PC-3 (cell line): ENCODE results near the gene SGO2. TPM values are rescaled to one million over a fixed set of nuclear protein-coding genes. Genes with fewer than 3 reads are reported as not detected.
A peak's percentile ranks its signal among the peaks of the same experiment; 100 is the strongest.
"Not testable (repeated sequence)": the region's sequence is repeated elsewhere in the genome, so short reads cannot be mapped to it uniquely, and the experiment has no call there.

Experiments
- ATAC-seq: fragments of 200-7000 bp; cut with Tn5 transposase; 2 replicates; pipeline ENCODE4 v1.9.1; 2020; ENCODE audit warnings: mild to moderate bottlenecking, moderate library complexity
- BruUV-seq: library from RNA; stranded (reverse); fragments of 400-500 nt; replicated peaks from 2 replicates; lab custom pipeline; 2021; lab: Mats Ljungman, UMichigan
- CTCF ChIA-PET: fragments of 300-600 bp; sonication (Branson Sonifier 250); formaldehyde crosslinking; loops from one replicate; lab custom pipeline; 2022; ENCODE audit warnings: antibody characterized with exemption; lab: Charles Lee
- POLR2A ChIA-PET: fragments of 300-600 bp; sonication (Branson Sonifier 250); formaldehyde crosslinking; loops from one replicate; lab custom pipeline; 2022; ENCODE audit warnings: antibody characterized with exemption; ENCODE audit not compliant: unreplicated experiment; lab: Charles Lee
- DNase-seq: peaks from one replicate; pipeline ENCODE4 v3.0.0-alpha.2; 2015
- H2AFZ ChIP-seq: fragments of 300-600 bp; sonication (generic); 2 replicates; pipeline ENCODE4 v1.6.0; 2016; ENCODE audit warnings: antibody characterized with exemption, low read length
- H3F3A ChIP-seq: fragments of 300-600 bp; sonication (generic); one replicate; pipeline ENCODE4 v1.6.0; 2017; ENCODE audit warnings: antibody characterized with exemption, low read length, control low read depth, mild to moderate bottlenecking; ENCODE audit not compliant: unreplicated experiment
- H3K27ac ChIP-seq: fragments of 300-600 bp; sonication (generic); 2 replicates; pipeline ENCODE4 v1.5.1; 2016; ENCODE audit warnings: mild to moderate bottlenecking, low read length
- H3K27me3 ChIP-seq: fragments of 300-600 bp; sonication (generic); 2 replicates; pipeline ENCODE4 v1.6.1; 2016; ENCODE audit warnings: low read length, mixed read lengths
- H3K36me3 ChIP-seq: fragments of 300-600 bp; sonication (generic); 2 replicates; pipeline ENCODE4 v1.6.1; 2016; ENCODE audit warnings: low read depth, mixed run types, low read length, mixed read lengths
- H3K4me1 ChIP-seq: fragments of 300-600 bp; sonication (generic); 2 replicates; pipeline ENCODE4 v1.5.1; 2016; ENCODE audit warnings: low read length; ENCODE audit not compliant: insufficient read depth
- H3K4me2 ChIP-seq: fragments of 300-600 bp; sonication (generic); 2 replicates; pipeline ENCODE4 v1.6.0; 2016; ENCODE audit warnings: low read length
- H3K4me3 ChIP-seq: fragments of 300-600 bp; sonication (generic); 2 replicates; pipeline ENCODE4 v1.5.1; 2016; ENCODE audit warnings: mild to moderate bottlenecking, low read length, mixed read lengths
- H3K79me2 ChIP-seq: fragments of 300-600 bp; sonication (generic); 2 replicates; pipeline ENCODE4 v1.6.1; 2017; ENCODE audit warnings: low read length, mixed read lengths
- H3K9ac ChIP-seq: fragments of 300-600 bp; sonication (generic); 2 replicates; pipeline ENCODE4 v1.6.0; 2016; ENCODE audit warnings: mild to moderate bottlenecking, low read length
- H3K9me2 ChIP-seq: fragments of 300-600 bp; sonication (generic); replicated peaks from 2 replicates; pipeline ENCODE4 v1.6.1; 2016; ENCODE audit warnings: mixed run types, low read length, mixed read lengths
- H3K9me3 ChIP-seq: fragments of 300-600 bp; sonication (generic); 2 replicates; pipeline ENCODE4 v1.6.1; 2016; ENCODE audit warnings: low read length, mixed read lengths
- H4K20me1 ChIP-seq: fragments of 300-600 bp; sonication (generic); 2 replicates; pipeline ENCODE4 v1.6.1; 2016; ENCODE audit warnings: low read length, mixed read lengths
- CTCF ChIP-seq: fragments of 300-600 bp; sonication (generic); conservative IDR thresholded peaks from 2 replicates; pipeline ENCODE4 v1.5.1; 2017; ENCODE audit warnings: antibody characterized with exemption, low read depth, mild to moderate bottlenecking, low read length
- EZH2 ChIP-seq: fragments of 300-600 bp; sonication (generic); IDR thresholded peaks from one replicate; pipeline ENCODE4 v1.6.1; 2017; ENCODE audit warnings: antibody characterized with exemption, mild to moderate bottlenecking, low read length; ENCODE audit not compliant: unreplicated experiment
- EZH2phosphoT487 ChIP-seq: fragments of 300-600 bp; sonication (generic); IDR thresholded peaks from 2 replicates; pipeline ENCODE4 v1.6.1; 2018; ENCODE audit warnings: mild to moderate bottlenecking, antibody characterized with exemption, low read length, borderline replicate concordance
- intact Hi-C: fragments of 100-400 bp; cut with micrococcal nuclease; formaldehyde crosslinking; loops from 2 replicates; pipeline ENCODE4 v1.9.0; 2023
- total RNA-seq: library from RNA; depleted of rRNA; stranded (reverse); fragments of >200 nt; gene quantifications from 2 replicates; pipeline ENCODE4 v1.2.3, GENCODE V29; 2014

Gene SGO2
- total RNA-seq, 1 experiment from 2014 or later: 25.6 TPM

- intact Hi-C loops: no loop called here
- Histone ChIP-seq H3K9me3 (no peaks in the 10 kb centered on the region), H4K20me1 (no peaks in the 10 kb centered on the region), H3K36me3 (no peaks in the 10 kb centered on the region), H3F3A (peaks cover 3% of the 10 kb centered on the region), H2AFZ (no peak overlapping the region), H3K9me2 (no peaks in the 10 kb centered on the region), H3K27ac (peak overlapping the region; percentile 69), H3K27me3 (no peaks in the 10 kb centered on the region), H3K79me2 (peaks cover 25% of the 10 kb centered on the region), H3K4me1 (peaks cover 32% of the 10 kb centered on the region), H3K4me2 (peak overlapping the region; percentile 74), H3K9ac (peak overlapping the region; percentile 21), H3K4me3 (peak overlapping the region; percentile 55)
- peak; percentile 90 for ATAC-seq
- POLR2A ChIA-PET: interaction anchor here (0.6 kb wide), 1 partner anchor 667 kb away, joined by 13 read pairs; no protein-coding TSS in a partner anchor
- TF ChIP-seq EZH2 (no peak), EZH2phosphoT487 (no peak), CTCF (no peak)
- CTCF ChIA-PET: interaction anchor here (0.6 kb wide), 1 partner anchor 125 kb away, joined by 3 read pairs; no protein-coding TSS in a partner anchor
- peak; percentile 91 for DNase-seq
- TSS peak; percentile 75 for BruUV-seq
Observed at GRCh38 chr2:200609028-200609614, 83.1 kb downstream of the SGO2 start.

- H3K36me3 ChIP-seq, H3K9me3 ChIP-seq, H3K9ac ChIP-seq, intact Hi-C loops, H2AFZ ChIP-seq, H3K9me2 ChIP-seq, POLR2A ChIA-PET, BruUV-seq, H3F3A ChIP-seq, ATAC-seq, CTCF ChIA-PET, H3K27me3 ChIP-seq, DNase-seq, H4K20me1 ChIP-seq: not testable (repeated sequence)
- H3K4me2 ChIP-seq: peak overlapping the region; percentile 74; the same call in 1 of the 2 replicates
- H3K79me2 ChIP-seq: peaks cover 25% of the 10 kb centered on the region
- H3K27ac ChIP-seq: 0 out of 2 replicates have a peak overlapping the region, but pooled peaks have one; percentile 69
- H3K4me3 ChIP-seq: peak overlapping the region; percentile 55; the same call in 1 of the 2 replicates
- H3K4me1 ChIP-seq: peaks cover 29% of the 10 kb centered on the region
Observed at GRCh38 chr2:200610217-200610616, 84.2 kb downstream of the SGO2 start.

DNA sequence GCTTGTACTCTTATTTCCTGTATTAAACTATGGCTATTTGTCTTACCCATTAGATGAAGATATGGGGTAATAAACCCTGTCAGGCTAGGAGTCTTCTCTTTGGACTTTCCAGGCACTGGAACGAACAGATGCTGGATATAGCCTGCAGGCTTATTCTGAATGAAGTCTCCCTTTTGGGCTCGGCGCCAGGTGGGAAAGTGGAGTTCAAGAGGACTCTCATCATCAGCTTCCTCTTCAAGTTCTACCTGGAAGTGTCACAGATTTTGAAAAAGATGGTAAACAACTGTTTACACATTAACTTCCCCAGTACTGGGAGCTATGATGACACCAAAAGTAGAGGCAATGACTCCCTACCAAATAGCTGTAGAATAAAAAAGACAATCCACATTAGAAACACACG is 87.7 kb downstream of the SGO2 start:
- intact Hi-C loops: no loop called here
- no peak for ATAC-seq
- no TSS peak for BruUV-seq
- no peaks in the 10 kb centered on the region for H3K9me3 ChIP-seq
- no peaks in the 10 kb centered on the region for H3K9me2 ChIP-seq
- no peak overlapping the region for H2AFZ ChIP-seq
- TF ChIP-seq EZH2 (no peak), CTCF (no peak), EZH2phosphoT487 (no peak)
- no peaks in the 10 kb centered on the region for H3K27me3 ChIP-seq
- ChIA-PET CTCF (no interaction called here), POLR2A (no interaction called here)
- peaks cover 39% of the 10 kb centered on the region for H3K4me1 ChIP-seq
- DNase-seq: no peak
- H3F3A ChIP-seq: peaks cover 3% of the 10 kb centered on the region
- no peak overlapping the region for H3K27ac ChIP-seq
- H3K36me3 ChIP-seq: no peaks in the 10 kb centered on the region
- no peak overlapping the region for H3K9ac ChIP-seq
- no peaks in the 10 kb centered on the region for H4K20me1 ChIP-seq
- no peak overlapping the region for H3K4me3 ChIP-seq
- peaks cover 25% of the 10 kb centered on the region for H3K79me2 ChIP-seq
- no peak overlapping the region for H3K4me2 ChIP-seq
